Thyroid gland (tissue), 4 donors: ENCODE measurements around the gene PSAP.

Source experiments
- CTCF ChIP-seq, 6 experiments: fragments of 200-600 bp in 3 of 6; fragments of 450-650 bp in 3 of 6; sonication (generic) in 3 of 6; IDR thresholded peaks; one replicate each; pipeline ENCODE4 v1.5.1; 2016 to 2019; ENCODE audit warnings: antibody characterized with exemption in 6 of 6, mild to moderate bottlenecking in 2 of 6, inconsistent platforms in 1 of 6, moderate library complexity in 1 of 6
- POLR2A ChIP-seq, 2 donors: fragments of 450-650 bp; IDR thresholded peaks; one replicate each; pipeline ENCODE4 v1.6.1; 2017; ENCODE audit warnings: antibody characterized with exemption in 2 of 2, mild to moderate bottlenecking in 2 of 2, moderate library complexity in 1 of 2

GRCh38 chr10:71796749-71797405 lies 54.2 kb downstream of the PSAP start:
- TF ChIP-seq CTCF (IDR thresholded peaks at IDR 0.05) (no peak), POLR2A (IDR thresholded peaks at IDR 0.05) (no peak)
